ENCODE measurements around the gene SSBP3.

Gene SSBP3

DNA sequence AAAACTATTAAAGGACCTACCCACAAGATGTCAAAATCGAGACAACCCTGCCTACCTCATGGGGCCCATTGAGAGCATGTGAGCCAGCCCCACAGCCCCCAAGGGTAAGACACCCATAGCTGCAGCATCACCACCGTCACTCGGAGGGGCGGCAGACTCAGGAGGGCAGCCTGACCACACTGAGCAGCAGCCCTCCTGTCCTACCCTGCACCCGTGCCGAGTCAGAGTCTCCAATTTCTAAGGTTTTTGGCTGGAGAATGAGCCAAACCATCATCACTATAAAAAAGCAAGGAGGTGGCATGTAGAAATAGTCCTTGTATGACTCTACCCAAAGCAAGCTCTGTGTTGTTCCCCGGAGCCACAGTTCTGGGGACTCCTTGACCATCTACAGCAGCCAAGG is 94.7 kb downstream of the SSBP3 start:
- ATAC-seq (no peak), DNase-seq (no peak)
- H3K9me3 Mint-ChIP-seq: peaks cover 0 to 6% of the 10 kb centered on the region in 2 donors
- peaks cover 81% of the 10 kb centered on the region for H3K4me1 Mint-ChIP-seq
- H3K27me3 Mint-ChIP-seq: no peaks in the 10 kb centered on the region
- H3K27ac Mint-ChIP-seq: no peak overlapping the region
- H3K4me3 Mint-ChIP-seq: peak overlapping the region in 1 of 2 donors; percentile 25

DNA sequence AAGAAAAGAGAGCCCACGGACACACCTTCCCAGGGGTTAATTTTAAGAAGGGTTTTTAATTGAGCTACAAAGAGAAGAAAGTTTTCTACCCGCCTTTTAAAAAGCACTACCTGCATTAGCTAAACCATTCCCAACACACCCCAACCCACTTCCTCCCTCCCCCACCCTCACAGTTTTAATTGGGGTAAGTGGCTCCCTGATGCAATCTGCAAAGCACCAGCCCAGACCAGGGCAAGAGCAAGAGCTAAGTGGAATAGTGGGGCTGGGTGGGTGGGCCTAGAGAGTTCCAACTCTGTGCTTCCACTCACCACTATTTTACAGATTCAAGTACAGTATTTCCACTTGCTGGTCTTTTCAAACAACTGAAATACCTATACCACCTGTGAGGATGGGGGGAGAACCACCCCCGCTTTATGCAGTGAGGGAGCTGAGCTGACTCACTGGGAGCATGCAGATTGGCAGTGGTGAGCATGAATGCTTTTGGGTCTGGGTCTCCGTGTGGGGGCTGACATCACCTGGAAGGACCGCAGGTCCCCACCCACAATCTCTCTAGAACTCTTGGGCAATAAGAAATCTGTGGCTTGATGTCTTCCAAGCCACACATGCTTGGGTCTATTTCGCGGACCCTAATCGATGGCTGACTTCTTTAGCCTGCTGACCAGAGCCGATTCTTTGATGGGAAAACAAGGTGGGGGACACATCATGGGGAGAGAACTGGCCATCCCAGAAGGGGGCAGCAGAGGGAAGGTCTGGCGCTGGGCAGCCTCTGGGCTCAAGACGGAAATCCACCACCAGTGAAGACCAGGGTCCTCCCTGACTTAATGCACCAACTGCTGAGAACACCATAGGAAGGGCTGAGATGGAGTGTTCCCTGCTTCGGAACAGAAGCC is 95.5 kb downstream of the SSBP3 start:
- Mint-ChIP-seq H3K4me3 (peak overlapping the region; percentile 29 to 66), H3K27ac (peak overlapping the region; percentile 77 to 92), H3K9me3 (peaks cover 0 to 6% of the 10 kb centered on the region in 2 donors), H3K4me1 (peaks cover 88% of the 10 kb centered on the region), H3K27me3 (no peaks in the 10 kb centered on the region)
- DNase-seq (peak in 1 of 2 donors; percentile 38), ATAC-seq (peak; percentile 81)

DNA sequence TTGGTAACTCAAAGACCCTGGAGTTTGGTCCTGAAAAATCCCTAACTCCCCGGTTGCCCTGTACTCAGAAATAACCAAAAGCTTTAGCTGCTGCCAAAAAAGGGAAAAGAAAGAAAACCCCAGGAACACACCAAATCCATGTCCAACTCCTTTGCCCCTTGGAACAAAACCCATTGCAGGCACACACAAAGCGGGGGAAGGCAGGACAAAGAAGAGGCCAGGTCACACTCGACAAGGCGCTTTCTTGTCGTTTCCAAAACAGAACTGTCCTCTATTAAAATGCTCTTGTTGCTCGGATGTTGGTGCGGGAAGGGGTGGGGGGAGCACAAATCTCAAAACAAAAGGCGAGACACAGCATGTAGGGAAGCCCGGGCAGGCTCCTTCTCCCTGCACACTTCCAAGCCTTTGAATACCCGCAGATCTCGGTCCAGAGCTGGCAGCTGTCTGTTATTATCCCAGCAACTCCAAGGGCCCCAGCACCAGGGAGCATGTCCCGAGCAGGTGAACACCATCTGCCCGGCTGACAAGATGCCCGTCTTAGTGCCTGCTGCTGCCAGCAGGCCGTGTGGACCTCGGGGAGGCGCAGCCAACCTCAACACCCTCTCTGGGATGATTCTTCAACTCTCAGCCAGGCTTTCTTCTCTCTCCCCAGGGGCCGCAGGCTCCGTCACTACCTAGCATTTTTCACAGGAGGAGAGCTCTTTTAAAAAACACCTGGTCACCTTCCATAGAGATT is 96.4 kb downstream of the SSBP3 start:
- Mint-ChIP-seq H3K9me3 (peaks cover 0 to 6% of the 10 kb centered on the region in 2 donors), H3K4me1 (peaks cover 88% of the 10 kb centered on the region), H3K27ac (peak overlapping the region; percentile 72 to 78), H3K4me3 (peak overlapping the region; percentile 27 to 54), H3K27me3 (no peaks in the 10 kb centered on the region)
- no peak for DNase-seq
- no peak for ATAC-seq

DNA sequence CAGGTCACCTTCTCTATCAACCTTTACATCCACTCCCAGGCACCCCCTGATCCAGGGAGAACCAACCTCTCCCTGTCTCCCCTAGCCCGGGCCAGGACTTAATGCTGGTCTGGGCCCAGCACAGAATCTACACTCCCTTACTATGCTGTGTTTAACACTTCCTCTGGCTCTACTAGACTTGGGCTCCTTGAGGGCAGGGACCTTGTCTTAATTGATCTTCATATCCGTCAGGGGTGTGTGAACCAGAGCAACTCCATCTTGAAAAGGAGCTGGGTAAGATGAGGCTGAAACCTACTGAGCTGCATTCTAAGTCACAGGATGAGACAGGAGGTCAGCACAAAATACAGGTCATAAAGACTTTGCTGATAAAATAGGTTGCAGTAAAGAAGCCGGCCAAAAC is 98.9 kb downstream of the SSBP3 start:
- DNase-seq (no peak), ATAC-seq (no peak)
- no peaks in the 10 kb centered on the region for H3K27me3 Mint-ChIP-seq
- peaks cover 0 to 6% of the 10 kb centered on the region in 2 donors for H3K9me3 Mint-ChIP-seq
- H3K4me1 Mint-ChIP-seq: peaks cover 88% of the 10 kb centered on the region
- peak overlapping the region; percentile 30 to 92 for H3K27ac Mint-ChIP-seq
- no peak overlapping the region for H3K4me3 Mint-ChIP-seq

DNA sequence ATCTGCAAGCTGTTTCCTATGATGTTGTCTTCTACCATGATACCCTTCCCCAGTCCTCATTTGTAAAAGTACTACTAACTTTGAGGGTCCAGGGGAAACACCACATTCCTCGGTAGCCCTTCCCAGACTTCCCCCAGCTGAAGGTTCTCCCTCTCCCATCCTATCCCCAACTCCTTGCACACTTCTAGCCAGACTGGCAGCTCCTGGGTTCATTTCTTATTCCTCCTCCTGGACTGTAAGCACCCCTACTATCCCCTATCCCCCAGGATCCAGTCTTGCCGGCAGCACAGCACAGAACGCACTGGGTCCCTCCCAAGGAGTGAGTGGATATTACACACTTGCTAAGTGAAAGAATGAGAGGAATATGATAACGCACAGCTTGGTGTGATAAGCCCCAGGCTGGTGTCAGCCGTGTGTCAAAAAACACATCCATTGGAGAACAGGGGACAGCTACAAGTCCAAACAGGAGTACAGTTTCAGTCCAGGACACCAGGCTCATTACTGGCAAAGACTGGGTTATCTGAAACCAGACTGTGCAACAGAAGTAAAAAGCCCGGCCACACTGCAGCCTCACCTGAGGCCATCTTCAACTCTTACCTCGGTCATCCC is 100.2 kb downstream of the SSBP3 start:
- DNase-seq (no peak), ATAC-seq (no peak)
- H3K27me3 Mint-ChIP-seq: no peaks in the 10 kb centered on the region
- H3K4me1 Mint-ChIP-seq: peaks cover 88% of the 10 kb centered on the region
- no peak overlapping the region for H3K4me3 Mint-ChIP-seq
- H3K27ac Mint-ChIP-seq: peak overlapping the region in 1 of 2 donors; percentile 10
- H3K9me3 Mint-ChIP-seq: peaks cover 0 to 6% of the 10 kb centered on the region in 2 donors

DNA sequence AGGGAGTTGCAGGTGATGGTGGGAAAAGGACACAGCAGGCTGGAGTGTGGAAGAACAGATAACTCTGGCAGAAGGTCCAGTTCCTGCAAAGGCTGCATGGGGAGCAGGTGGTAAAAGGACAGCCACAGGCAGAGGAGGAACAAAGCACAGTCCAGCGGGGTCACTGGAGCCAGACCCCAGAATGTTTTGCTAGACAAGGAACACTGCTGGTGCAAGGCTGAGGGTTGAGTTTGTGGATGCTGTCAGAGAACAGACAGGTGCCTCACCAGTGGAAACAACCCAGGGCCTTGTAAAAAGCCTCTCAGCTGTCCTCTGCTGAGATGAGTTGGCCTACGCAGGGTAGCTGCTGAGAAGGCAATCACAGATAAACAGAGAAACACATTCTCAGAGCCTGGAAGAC is 101.7 kb downstream of the SSBP3 start:
- peaks cover 0 to 6% of the 10 kb centered on the region in 2 donors for H3K9me3 Mint-ChIP-seq
- DNase-seq (no peak), ATAC-seq (no peak)
- peaks cover 82% of the 10 kb centered on the region for H3K4me1 Mint-ChIP-seq
- H3K4me3 Mint-ChIP-seq: no peak overlapping the region
- H3K27ac Mint-ChIP-seq: peak overlapping the region in 1 of 2 donors; percentile 30
- H3K27me3 Mint-ChIP-seq: no peaks in the 10 kb centered on the region

DNA sequence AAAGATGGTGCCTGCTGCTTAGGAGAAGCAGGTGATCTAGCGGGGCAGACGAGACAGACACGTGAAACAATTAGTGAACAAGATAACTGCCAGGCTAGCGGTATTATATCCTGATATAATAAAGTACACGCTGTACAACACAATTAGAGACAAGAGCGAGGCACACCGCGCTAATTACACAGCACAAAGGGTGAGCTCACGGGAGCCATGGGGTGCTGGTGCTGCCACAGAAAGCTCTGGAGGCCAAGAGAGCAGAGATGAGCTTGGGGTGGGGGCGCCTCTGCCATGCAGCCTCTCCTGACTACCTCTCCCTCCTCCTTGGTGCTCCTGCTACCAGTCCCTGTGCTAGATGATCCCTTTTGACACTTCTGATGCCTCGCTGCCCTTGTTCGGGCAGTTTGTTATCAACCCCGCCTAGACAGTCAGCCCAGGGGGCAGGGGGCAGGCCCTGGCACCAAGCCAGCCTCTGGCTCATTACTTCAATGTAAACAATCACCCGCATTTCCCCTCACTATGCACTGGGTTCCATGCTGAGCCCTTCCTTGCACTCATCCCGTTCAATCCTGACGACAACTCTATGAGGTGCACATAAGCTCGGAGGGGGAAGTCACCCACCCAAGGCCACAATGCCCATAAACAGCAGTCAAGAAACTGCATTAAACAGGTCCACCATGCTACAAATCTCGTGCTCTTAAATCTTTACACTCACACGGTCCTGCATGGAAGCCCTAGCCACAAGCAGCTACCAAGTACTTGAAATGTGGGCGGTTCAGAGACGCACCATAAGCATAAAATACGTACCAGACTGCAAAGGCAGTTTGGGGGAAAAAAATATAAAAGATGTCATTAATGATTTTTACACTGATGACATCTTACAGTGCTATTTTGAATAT is 103.0 kb downstream of the SSBP3 start:
- H3K9me3 Mint-ChIP-seq: peaks cover 0 to 6% of the 10 kb centered on the region in 2 donors
- ATAC-seq (peak; percentile 61), DNase-seq (no peak)
- H3K27me3 Mint-ChIP-seq: no peaks in the 10 kb centered on the region
- peak overlapping the region; percentile 56 to 67 for H3K4me3 Mint-ChIP-seq
- H3K4me1 Mint-ChIP-seq: peaks cover 88% of the 10 kb centered on the region
- peak overlapping the region; percentile 57 to 74 for H3K27ac Mint-ChIP-seq

DNA sequence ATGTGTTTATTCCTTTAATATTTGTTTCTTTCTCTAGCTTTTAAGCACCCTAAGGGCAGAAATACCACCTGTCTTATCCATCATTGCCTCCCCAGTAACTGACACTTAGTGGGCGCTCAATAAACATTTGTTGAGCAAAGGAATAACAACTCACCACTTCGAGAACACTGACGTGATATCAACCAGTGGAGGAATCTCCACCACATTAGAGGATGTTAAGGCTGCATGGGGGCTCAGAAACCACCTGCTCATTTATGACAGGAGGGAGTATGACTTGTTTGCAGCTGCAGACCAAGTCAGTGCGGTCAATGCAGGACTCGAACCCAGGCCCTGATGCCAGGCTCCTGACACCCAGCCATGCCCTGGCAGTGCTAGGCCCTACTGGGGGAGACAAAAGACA is 103.6 kb downstream of the SSBP3 start:
- Mint-ChIP-seq H3K27ac (peak overlapping the region; percentile 57 to 74), H3K4me1 (peaks cover 88% of the 10 kb centered on the region)

DNA sequence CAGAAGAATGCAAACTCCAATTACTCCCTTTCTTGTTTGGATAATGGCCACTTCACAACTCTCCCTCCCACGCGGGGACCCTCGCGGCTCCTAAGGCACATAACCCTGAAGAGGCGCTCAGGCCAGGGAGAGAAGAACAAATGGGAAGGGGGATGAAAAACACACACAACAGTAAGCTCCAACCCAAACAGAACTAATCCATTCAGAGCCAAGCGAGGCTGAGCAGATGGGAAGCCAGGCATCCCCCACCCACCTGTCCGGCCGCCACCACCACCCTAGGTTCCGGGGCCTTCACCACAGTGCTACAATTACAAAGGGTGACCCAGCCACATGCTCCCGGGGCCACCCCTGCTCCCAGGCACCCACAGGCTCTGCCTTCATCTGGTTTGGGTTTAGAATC is 104.7 kb downstream of the SSBP3 start:
- no peaks in the 10 kb centered on the region for H3K9me3 Mint-ChIP-seq
- peaks cover 88% of the 10 kb centered on the region for H3K4me1 Mint-ChIP-seq
- H3K4me3 Mint-ChIP-seq: peak overlapping the region in 1 of 2 donors; percentile 61
- ATAC-seq (peak; percentile 81), DNase-seq (no peak)
- no peaks in the 10 kb centered on the region for H3K27me3 Mint-ChIP-seq
- H3K27ac Mint-ChIP-seq: peak overlapping the region in 1 of 2 donors; percentile 72

More for the DNA sequence above, 103.6 kb downstream of the SSBP3 start:
- Mint-ChIP-seq H3K27me3 (no peaks in the 10 kb centered on the region), H3K9me3 (peaks cover 0 to 5% of the 10 kb centered on the region in 2 donors), H3K4me3 (peak overlapping the region; percentile 6 to 67)
- ATAC-seq (no peak), DNase-seq (no peak)

DNA sequence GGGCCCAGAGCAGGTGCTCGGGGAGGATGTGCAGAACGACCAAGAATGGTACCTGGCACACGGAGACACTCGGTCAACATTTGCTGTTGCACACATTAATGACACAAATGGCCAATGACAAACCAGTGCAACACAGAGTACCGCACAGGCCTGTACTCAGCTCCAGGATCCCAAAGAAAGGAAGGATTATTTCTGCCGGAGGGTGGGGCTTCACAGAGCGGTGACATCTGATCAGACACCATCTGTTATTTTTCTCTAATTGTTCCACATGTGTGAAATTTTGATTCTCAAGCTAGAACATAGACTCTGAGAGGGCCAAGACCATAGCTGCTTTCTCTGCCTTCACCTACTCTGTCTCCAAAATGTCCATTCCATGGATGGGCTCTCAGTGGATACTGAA is 105.8 kb downstream of the SSBP3 start:
- no peak for ATAC-seq
- no peak for DNase-seq
- no peaks in the 10 kb centered on the region for H3K9me3 Mint-ChIP-seq
- peaks cover 91% of the 10 kb centered on the region for H3K4me1 Mint-ChIP-seq
- H3K27ac Mint-ChIP-seq: no peak overlapping the region
- H3K27me3 Mint-ChIP-seq: no peaks in the 10 kb centered on the region
- no peak overlapping the region for H3K4me3 Mint-ChIP-seq

DNA sequence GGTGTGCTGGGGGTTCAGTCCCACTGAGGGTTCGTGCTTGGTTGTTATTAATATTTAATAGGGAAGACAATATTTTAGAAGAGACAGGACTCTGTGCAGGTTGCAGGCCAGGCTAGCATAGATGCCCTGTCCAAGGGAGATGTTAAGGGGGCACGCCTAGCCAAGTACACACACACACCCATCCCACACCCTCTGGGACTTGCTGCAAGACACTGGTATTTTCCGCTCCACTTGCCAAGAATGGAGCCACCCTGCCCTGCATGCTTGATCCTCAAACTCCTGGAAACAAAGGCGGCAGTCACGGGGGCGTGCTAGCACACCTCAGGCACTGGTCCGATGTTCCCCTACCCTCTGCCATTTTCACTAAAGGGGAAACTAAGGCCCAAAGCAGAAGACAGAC is 107.2 kb downstream of the SSBP3 start:
- Mint-ChIP-seq H3K4me3 (peak overlapping the region; percentile 41 to 54), H3K9me3 (no peaks in the 10 kb centered on the region), H3K4me1 (peaks cover 91% of the 10 kb centered on the region)

DNA sequence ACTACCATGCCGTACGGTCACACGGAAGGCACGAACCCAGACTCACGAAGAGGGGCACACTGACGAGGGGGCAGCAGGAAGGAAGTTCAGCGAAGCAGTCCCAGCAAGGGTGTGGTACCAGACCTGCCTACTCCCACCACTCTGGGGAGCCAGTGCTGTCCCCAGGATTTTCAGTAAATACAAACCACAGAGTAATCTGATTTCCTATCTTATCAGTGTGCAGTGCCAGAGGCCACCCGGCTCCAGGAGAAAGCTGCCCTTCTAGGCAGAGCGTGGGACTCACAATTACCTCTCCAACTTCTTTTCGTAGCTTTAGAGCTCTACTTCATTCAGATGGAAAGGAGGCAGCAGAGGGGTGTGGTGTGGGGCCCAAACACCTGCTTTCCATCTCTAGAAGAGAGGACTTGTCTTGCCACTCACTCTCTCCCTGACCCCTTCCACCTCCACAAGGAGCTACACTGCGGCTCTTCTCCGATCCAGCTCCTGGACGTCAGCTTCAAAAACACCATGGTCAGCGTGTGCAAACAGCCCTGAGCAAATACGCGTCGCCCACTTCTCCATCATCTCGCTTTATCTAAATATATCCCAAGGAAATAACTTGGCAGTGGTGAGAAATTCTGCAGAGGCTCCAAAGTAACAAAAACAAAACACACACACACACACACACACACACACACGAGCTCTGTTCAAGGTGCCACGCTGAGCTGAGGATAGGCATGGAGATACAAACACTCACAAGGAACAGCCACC is 107.7 kb downstream of the SSBP3 start:
- H3K4me1 Mint-ChIP-seq: peaks cover 90% of the 10 kb centered on the region

More for the DNA sequence above, 107.2 kb downstream of the SSBP3 start:
- peak overlapping the region; percentile 2 to 90 for H3K27ac Mint-ChIP-seq
- DNase-seq (no peak), ATAC-seq (no peak)
- no peaks in the 10 kb centered on the region for H3K27me3 Mint-ChIP-seq

DNA sequence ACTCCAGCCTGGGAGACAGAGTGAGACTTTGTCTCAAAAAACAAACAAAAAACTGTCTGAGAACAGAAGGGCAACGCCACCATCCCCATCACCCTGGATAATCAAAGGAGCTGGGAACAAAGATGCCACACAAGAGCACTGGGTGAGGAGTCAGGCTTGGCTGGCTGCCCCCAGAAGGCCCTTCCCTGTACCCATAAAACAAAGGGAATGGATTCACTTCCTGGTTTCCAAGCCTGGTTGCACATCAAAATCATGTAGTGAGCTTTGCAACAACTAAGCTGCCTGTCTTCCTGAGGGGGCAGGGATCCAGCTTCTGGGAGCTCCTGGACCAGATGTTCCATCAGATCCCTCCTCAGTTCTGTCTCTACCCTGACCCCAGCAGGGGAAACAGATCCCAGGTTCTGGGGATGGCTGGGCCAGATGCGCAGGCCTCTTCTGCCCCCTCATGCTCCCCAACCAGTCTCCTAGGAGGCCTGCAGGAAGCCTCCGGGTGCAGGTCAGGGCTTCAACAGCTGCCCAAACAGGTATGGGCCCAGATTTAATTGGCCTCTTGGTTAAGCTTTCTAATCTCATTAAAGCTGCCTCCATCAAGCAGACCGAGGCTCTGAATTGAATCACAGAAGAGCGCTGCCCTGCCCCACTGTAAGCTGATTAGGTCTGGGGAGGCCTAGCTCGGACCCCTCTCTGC is 108.5 kb downstream of the SSBP3 start:
- H3K27me3 Mint-ChIP-seq: no peaks in the 10 kb centered on the region
- H3K4me3 Mint-ChIP-seq: peak overlapping the region; percentile 41 to 54
- DNase-seq (no peak), ATAC-seq (no peak)
- no peaks in the 10 kb centered on the region for H3K9me3 Mint-ChIP-seq
- peaks cover 90% of the 10 kb centered on the region for H3K4me1 Mint-ChIP-seq
- peak overlapping the region in 1 of 2 donors; percentile 90 for H3K27ac Mint-ChIP-seq

More for the DNA sequence above, 107.7 kb downstream of the SSBP3 start:
- Mint-ChIP-seq H3K27ac (peak overlapping the region; percentile 36 to 90), H3K4me3 (peak overlapping the region; percentile 41 to 54), H3K9me3 (no peaks in the 10 kb centered on the region), H3K27me3 (no peaks in the 10 kb centered on the region)
- ATAC-seq (peak; percentile 28), DNase-seq (no peak)

DNA sequence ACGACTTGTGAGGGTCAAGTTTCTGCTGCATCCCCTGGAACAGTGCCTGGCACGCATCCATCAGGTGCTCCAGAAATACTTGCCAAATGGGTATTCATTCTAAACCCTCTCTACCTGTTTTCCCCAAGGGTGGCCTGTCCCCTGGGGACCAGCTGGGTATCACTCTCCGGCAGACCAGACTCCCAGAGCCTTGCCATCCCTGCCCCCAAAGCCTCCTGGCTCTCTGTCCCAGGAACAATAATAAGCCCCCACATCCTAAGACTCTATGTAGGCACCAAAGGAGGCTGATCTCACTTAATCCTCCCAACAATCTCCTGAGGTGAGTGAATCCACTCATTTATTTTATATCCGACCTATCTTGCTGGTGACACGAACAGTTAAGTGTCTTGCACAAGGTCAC is 109.5 kb downstream of the SSBP3 start:
- peaks cover 90% of the 10 kb centered on the region for H3K4me1 Mint-ChIP-seq

More for the DNA sequence above, 109.5 kb downstream of the SSBP3 start:
- peak overlapping the region in 1 of 2 donors; percentile 37 for H3K27ac Mint-ChIP-seq
- ATAC-seq: no peak
- DNase-seq: no peak
- no peaks in the 10 kb centered on the region for H3K27me3 Mint-ChIP-seq
- no peaks in the 10 kb centered on the region for H3K9me3 Mint-ChIP-seq
- H3K4me3 Mint-ChIP-seq: no peak overlapping the region

Data from stimulated activated naive CD8-positive, alpha-beta T cell treated with anti-CD3 and anti-CD28 coated beads, Interleukin-15, amount 100 ng/mL, for 72 hours (primary cell).